ENCODE measurements around the gene CCDC28B.

The CCDC28B gene

GRCh38 chr1:32172621-32173245, 27.7 kb upstream of the CCDC28B start:
- peak; percentile 73 for DNase-seq (ENCODE audit: low read depth)

GRCh38 chr1:32178380-32179192, 21.8 kb upstream of the CCDC28B start:
- no peak overlapping the region for H3K4me3 ChIP-seq (ENCODE audit: low read length)
- TF ChIP-seq CTCF (IDR thresholded peaks at IDR 0.05; ENCODE audit: insufficient read depth, low read depth, low read length, missing control alignments) = no peak
- DNase-seq (ENCODE audit: low read depth) = no peak

More at GRCh38 chr1:32172621-32173245, 27.7 kb upstream of the CCDC28B start:
- TF ChIP-seq CTCF (IDR thresholded peaks at IDR 0.05; ENCODE audit: insufficient read depth, low read depth, low read length, missing control alignments) = no peak
- no peak overlapping the region for H3K4me3 ChIP-seq (ENCODE audit: low read length)

GRCh38 chr1:32179193-32179442, 21.3 kb upstream of the CCDC28B start:
- TF ChIP-seq CTCF (IDR thresholded peaks at IDR 0.05; ENCODE audit: insufficient read depth, low read depth, low read length, missing control alignments) = no peak
- H3K4me3 ChIP-seq (ENCODE audit: low read length) = peak overlapping the region; percentile 47
- no peak for DNase-seq (ENCODE audit: low read depth)

- no peak for TF ChIP-seq CTCF (IDR thresholded peaks at IDR 0.05; ENCODE audit: insufficient read depth, low read depth, low read length, missing control alignments)
- peak within 1 kb of the TSS; percentile 47 for H3K4me3 ChIP-seq (ENCODE audit: low read length)
- peak; percentile 86 for DNase-seq (ENCODE audit: low read depth)
Observed at GRCh38 chr1:32179443-32180185, 20.8 kb upstream of the CCDC28B start, which contains the start of gene TXLNA. Gene TXLNA (plus strand): TSS chr1:32179675. CDS start chr1:32180346, 671 bp downstream.

- no peak for TF ChIP-seq CTCF (IDR thresholded peaks at IDR 0.05; ENCODE audit: insufficient read depth, low read depth, low read length, missing control alignments)
- peak overlapping the region; percentile 47 for H3K4me3 ChIP-seq (ENCODE audit: low read length)
- DNase-seq (ENCODE audit: low read depth) = peak; percentile 46
Observed at GRCh38 chr1:32180186-32181060, 20.0 kb upstream of the CCDC28B start.

GRCh38 chr1:32181065-32181464, 19.3 kb upstream of the CCDC28B start:
- no peak for DNase-seq (ENCODE audit: low read depth)
- no peak for TF ChIP-seq CTCF (IDR thresholded peaks at IDR 0.05; ENCODE audit: insufficient read depth, low read depth, low read length, missing control alignments)
- H3K4me3 ChIP-seq (ENCODE audit: low read length) = peak overlapping the region; percentile 47

All from epithelial cell of esophagus (primary cell).